Activated CD4-positive, alpha-beta T cell treated with anti-CD3 and anti-CD28 coated beads, Interleukin-2, amount 10 ng/mL, durations not matched to agents 7 days and 5 days (primary cell): ENCODE data around the gene NFKBIZ. TPM values are rescaled to one million over a fixed set of nuclear protein-coding genes. Genes with fewer than 3 reads are reported as not detected.

Experiments
- CTCF ChIA-PET: fragments of 350-600 bp; sonication (Branson Sonifier 250); formaldehyde crosslinking; loops from one replicate; lab custom pipeline; 2021; ENCODE audit warnings: antibody characterized with exemption; lab: Charles Lee
- POLR2A ChIA-PET: fragments of 350-600 bp; sonication (Branson Sonifier 250); formaldehyde crosslinking; loops from one replicate; lab custom pipeline; 2021; ENCODE audit warnings: antibody characterized with exemption; lab: Charles Lee
- DNase-seq: peaks from one replicate; pipeline ENCODE4 v3.0.0-alpha.2; 2020
- H3K27ac Mint-ChIP-seq: one replicate; pipeline ENCODE4 v1.8.0; 2021; ENCODE audit warnings: mild to moderate bottlenecking, moderate library complexity, mixed read lengths
- H3K27me3 Mint-ChIP-seq: one replicate; pipeline ENCODE4 v1.8.0; 2021; ENCODE audit warnings: mixed read lengths
- H3K36me3 Mint-ChIP-seq: one replicate; pipeline ENCODE4 v1.8.0; 2021; ENCODE audit warnings: low read depth, mixed read lengths
- H3K4me1 Mint-ChIP-seq: one replicate; pipeline ENCODE4 v1.8.0; 2021; ENCODE audit warnings: mixed read lengths
- H3K4me3 Mint-ChIP-seq: one replicate; pipeline ENCODE4 v1.8.0; 2021; ENCODE audit warnings: mild to moderate bottlenecking, moderate library complexity, mixed read lengths
- H3K9me3 Mint-ChIP-seq: one replicate; pipeline ENCODE4 v1.8.0; 2021; ENCODE audit warnings: mixed read lengths
- total RNA-seq, 2 experiments: library from RNA; stranded (reverse); gene quantifications; one replicate each; pipeline ENCODE4 v1.2.3, GENCODE V29; 2021

NFKBIZ gene
- total RNA-seq, 2 experiments from 2014 or later, result 33.7 to 37.7 TPM

DNA sequence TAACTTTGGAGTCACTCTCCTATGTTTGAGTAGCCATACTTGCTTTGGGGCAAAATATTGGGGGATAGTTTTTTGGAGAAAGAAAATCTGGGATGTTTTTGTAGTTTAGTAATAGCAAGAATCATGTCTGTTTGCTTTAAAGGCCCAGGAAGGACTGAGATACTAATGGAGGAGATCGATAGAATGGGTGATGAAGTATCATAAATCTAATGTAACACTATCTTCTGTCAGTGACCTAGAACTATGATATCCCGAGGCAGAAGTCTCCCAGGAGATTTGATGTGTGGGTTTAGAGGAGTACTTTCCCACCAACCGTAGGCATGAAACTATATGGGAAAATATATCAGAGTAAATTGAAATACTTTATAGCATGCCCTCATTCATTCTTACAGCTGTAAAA lies 21.0 kb upstream of the NFKBIZ start:
- H3K9me3 Mint-ChIP-seq, result no peaks in the 10 kb centered on the region
- CTCF ChIA-PET, result interaction anchor here (1.1 to 1.8 kb wide), 6 partner anchors 12 to 23 kb away, joined by 3 to 8 read pairs (median 4); partner anchors contain the start of gene NFKBIZ
- peaks cover 12% of the 10 kb centered on the region for H3K36me3 Mint-ChIP-seq
- H3K4me1 Mint-ChIP-seq, result peaks cover 62% of the 10 kb centered on the region
- no peaks in the 10 kb centered on the region for H3K27me3 Mint-ChIP-seq
- peak overlapping the region; percentile 97 for H3K27ac Mint-ChIP-seq
- no peak for DNase-seq
- H3K4me3 Mint-ChIP-seq, result peak overlapping the region; percentile 85
- POLR2A ChIA-PET, result interaction anchor here (0.6 to 1.0 kb wide), 4 partner anchors 21 to 472 kb away, joined by 3 to 5 read pairs (median 4); partner anchors contain the start of gene NFKBIZ

DNA sequence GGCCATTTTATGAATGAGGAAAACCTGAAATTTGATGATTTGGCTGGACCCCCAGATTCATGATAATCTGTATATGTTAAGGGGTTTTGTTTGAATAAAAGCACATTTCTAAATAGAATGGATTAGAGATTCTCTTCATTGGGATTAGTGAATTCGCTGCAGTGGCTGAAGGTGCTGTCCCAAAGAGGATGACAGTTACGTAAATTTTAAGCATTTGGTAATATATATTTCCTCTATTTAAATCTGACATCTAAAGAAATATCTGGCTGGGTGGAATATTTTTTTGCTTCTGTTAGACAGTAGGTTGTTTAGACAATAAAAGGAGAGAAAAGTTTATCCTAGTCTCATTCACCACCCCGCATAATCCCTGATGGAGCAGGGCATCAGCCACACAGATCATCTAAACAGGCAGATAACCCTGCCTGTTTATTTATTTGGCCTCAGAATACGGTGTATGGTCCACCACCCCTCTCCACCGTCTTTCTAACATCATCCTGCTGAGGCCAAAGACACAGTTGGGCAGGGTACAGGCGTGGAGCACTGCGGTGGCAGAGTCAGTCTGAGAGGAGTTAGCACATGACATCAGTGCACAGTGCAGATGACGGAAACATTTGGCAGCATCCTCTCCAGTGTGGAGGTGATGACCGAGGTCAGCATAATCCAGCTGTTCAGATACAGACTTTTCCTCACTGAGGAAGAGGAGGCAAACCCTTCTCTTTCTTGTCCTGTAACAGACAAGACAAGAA lies 20.4 kb upstream of the NFKBIZ start:
- H3K27me3 Mint-ChIP-seq, result no peaks in the 10 kb centered on the region

DNA sequence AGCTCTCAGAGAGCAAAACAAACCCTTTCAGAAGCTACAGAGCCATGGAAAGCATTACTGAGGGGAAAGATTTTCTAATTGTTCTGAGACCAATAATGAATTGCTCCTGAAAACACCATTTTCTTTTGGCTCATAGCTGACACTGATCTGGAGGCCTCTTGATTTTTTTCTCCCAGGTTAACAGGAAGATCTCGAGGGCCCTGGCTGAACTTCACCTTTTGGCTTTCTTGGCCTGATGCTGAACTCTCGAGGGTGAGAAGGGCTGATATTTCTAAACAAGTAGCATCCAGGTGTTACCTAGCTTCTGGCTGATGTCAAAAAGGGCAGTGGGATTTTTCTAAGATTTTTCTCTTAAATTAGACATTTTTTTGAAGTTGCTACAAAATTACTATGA lies 19.9 kb upstream of the NFKBIZ start:
- Mint-ChIP-seq H3K4me3 (peak overlapping the region; percentile 85), H3K36me3 (peaks cover 14% of the 10 kb centered on the region), H3K27ac (peak overlapping the region; percentile 97), H3K9me3 (no peaks in the 10 kb centered on the region), H3K27me3 (no peaks in the 10 kb centered on the region), H3K4me1 (peaks cover 71% of the 10 kb centered on the region)
- POLR2A ChIA-PET, result interaction anchor here (0.9 kb wide), 1 partner anchor 10 kb away, joined by 4 read pairs; no protein-coding TSS in a partner anchor
- CTCF ChIA-PET, result interaction anchor here (0.8 to 1.8 kb wide), 7 partner anchors 9 to 400 kb away, joined by 3 to 5 read pairs (median 4); partner anchors contain the start of gene NFKBIZ
- no peak for DNase-seq

More for the DNA sequence above, 20.4 kb upstream of the NFKBIZ start:
- Mint-ChIP-seq H3K4me3 (peak overlapping the region; percentile 85), H3K4me1 (peaks cover 67% of the 10 kb centered on the region), H3K36me3 (peaks cover 12% of the 10 kb centered on the region), H3K27ac (peak overlapping the region; percentile 97), H3K9me3 (no peaks in the 10 kb centered on the region)
- CTCF ChIA-PET, result interaction anchor here (0.8 to 1.8 kb wide), 6 partner anchors 9 to 400 kb away, joined by 3 to 5 read pairs (median 4); no protein-coding TSS in a partner anchor
- DNase-seq, result peak; percentile 48
- POLR2A ChIA-PET, result interaction anchor here (0.9 kb wide), 1 partner anchor 10 kb away, joined by 4 read pairs; no protein-coding TSS in a partner anchor

DNA sequence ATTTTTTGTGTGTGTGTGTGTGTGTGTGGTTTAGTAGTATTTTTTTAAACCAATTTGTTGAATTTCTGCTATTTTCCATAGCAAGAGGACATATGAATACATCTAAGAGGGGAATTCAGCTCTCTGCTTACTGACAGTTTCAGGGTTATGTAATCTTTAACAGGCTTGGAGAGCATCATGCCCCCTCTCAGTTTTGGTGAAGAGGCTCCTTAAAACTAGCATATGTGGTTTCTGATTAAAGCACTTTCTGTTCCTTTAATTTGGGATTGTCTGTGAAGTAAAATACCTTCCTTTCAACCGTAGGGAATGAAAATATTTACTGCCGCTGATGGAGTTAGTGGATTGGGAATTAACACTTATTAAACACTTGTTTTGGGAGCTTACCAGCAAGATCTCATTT lies 19.4 kb upstream of the NFKBIZ start:
- ChIA-PET POLR2A (no interaction called here), CTCF (interaction anchor here (0.8 to 1.8 kb wide), 7 partner anchors 8 to 399 kb away, joined by 3 to 5 read pairs (median 4); partner anchors contain the start of gene NFKBIZ)
- Mint-ChIP-seq H3K4me1 (peaks cover 73% of the 10 kb centered on the region), H3K27ac (no peak overlapping the region), H3K9me3 (no peaks in the 10 kb centered on the region), H3K36me3 (peaks cover 14% of the 10 kb centered on the region), H3K27me3 (no peaks in the 10 kb centered on the region), H3K4me3 (no peak overlapping the region)
- no peak for DNase-seq

DNA sequence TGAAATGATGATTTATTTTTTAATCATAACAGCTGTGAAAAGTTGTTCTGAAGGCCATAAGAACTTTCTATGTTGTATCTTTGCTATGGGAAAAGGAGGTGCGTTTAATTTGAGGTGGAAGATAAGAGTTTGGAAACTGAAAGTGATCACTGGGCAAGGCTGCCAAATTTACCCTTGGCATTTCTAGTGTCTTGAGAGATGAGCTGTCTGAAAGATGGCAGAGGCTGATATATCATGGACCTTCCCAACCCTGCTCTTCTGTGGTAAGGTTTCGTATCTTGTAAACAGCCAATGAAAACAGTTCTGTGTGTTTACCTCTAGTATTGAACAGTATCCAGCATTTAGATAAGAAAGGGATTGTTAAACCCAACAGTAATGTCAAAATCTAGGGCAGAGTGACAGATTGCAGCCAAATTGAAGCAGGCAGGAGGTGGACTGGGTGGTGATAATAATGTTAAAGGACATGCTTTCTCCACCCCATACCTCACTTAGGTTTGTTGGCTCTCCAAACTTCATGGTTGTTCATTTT lies 15.8 kb upstream of the NFKBIZ start:
- H3K9me3 Mint-ChIP-seq, result no peaks in the 10 kb centered on the region
- no peak overlapping the region for H3K4me3 Mint-ChIP-seq
- peaks cover 16% of the 10 kb centered on the region for H3K36me3 Mint-ChIP-seq
- CTCF ChIA-PET, result interaction anchor here (1.0 to 2.0 kb wide), 5 partner anchors 10 to 115 kb away, joined by 3 to 8 read pairs (median 3); no protein-coding TSS in a partner anchor
- DNase-seq, result no peak
- POLR2A ChIA-PET, result no interaction called here
- H3K27me3 Mint-ChIP-seq, result no peaks in the 10 kb centered on the region
- peaks cover 56% of the 10 kb centered on the region for H3K4me1 Mint-ChIP-seq
- H3K27ac Mint-ChIP-seq, result peak overlapping the region; percentile 32

DNA sequence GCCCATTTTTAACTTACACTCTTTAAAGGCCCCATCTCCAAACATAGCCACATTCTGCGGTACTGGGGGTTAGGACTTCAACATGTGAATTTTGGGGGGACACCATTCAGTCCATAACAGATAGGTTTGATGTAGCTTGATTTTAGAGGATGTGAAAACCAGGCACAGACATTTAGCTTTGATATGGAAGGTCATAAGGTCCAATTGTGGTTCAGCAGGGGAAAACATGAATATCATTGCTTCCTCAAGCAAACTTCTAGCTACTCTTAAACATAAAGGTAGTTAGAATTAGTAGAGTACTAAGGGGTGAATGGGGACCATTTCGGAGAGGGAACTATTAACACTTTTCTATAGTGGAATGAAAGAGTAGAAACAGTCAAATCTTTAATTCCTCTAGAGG lies 13.6 kb upstream of the NFKBIZ start:
- CTCF ChIA-PET, result interaction anchor here (0.6 to 1.5 kb wide), 4 partner anchors 8 to 713 kb away, joined by 3 read pairs; no protein-coding TSS in a partner anchor
- DNase-seq, result no peak
- H3K9me3 Mint-ChIP-seq, result no peaks in the 10 kb centered on the region
- H3K27me3 Mint-ChIP-seq, result no peaks in the 10 kb centered on the region
- H3K4me3 Mint-ChIP-seq, result no peak overlapping the region
- POLR2A ChIA-PET, result no interaction called here
- peaks cover 36% of the 10 kb centered on the region for H3K4me1 Mint-ChIP-seq
- no peak overlapping the region for H3K27ac Mint-ChIP-seq
- H3K36me3 Mint-ChIP-seq, result peaks cover 16% of the 10 kb centered on the region

DNA sequence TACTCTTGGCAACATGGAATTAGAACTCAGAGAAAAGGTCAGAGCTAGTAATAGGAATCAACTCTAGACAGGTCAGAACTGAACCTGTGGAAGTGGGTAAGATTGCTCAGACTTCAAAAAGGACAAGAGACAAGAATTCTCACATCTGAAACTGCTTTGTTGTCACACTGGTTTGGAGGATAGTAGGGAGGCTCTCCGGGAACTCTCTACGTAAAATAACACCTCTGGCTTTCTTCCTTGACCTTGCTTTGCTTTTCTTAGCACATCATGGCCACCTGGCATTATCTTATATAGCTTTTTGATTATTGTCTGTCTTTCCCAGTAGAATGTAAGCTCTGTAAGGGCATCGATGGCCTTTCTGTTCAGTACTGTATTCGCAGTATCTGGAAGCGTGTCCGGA lies 13.2 kb upstream of the NFKBIZ start:
- no peak overlapping the region for H3K4me3 Mint-ChIP-seq
- H3K36me3 Mint-ChIP-seq, result peaks cover 16% of the 10 kb centered on the region
- H3K9me3 Mint-ChIP-seq, result no peaks in the 10 kb centered on the region
- peaks cover 33% of the 10 kb centered on the region for H3K4me1 Mint-ChIP-seq
- DNase-seq, result no peak
- ChIA-PET CTCF (interaction anchor here (1.3 to 1.5 kb wide), 2 partner anchors 9 to 25 kb away, joined by 3 read pairs; no protein-coding TSS in a partner anchor), POLR2A (interaction anchor here (0.6 kb wide), 1 partner anchor 242 kb away, joined by 4 read pairs; no protein-coding TSS in a partner anchor)
- no peaks in the 10 kb centered on the region for H3K27me3 Mint-ChIP-seq
- H3K27ac Mint-ChIP-seq, result no peak overlapping the region

DNA sequence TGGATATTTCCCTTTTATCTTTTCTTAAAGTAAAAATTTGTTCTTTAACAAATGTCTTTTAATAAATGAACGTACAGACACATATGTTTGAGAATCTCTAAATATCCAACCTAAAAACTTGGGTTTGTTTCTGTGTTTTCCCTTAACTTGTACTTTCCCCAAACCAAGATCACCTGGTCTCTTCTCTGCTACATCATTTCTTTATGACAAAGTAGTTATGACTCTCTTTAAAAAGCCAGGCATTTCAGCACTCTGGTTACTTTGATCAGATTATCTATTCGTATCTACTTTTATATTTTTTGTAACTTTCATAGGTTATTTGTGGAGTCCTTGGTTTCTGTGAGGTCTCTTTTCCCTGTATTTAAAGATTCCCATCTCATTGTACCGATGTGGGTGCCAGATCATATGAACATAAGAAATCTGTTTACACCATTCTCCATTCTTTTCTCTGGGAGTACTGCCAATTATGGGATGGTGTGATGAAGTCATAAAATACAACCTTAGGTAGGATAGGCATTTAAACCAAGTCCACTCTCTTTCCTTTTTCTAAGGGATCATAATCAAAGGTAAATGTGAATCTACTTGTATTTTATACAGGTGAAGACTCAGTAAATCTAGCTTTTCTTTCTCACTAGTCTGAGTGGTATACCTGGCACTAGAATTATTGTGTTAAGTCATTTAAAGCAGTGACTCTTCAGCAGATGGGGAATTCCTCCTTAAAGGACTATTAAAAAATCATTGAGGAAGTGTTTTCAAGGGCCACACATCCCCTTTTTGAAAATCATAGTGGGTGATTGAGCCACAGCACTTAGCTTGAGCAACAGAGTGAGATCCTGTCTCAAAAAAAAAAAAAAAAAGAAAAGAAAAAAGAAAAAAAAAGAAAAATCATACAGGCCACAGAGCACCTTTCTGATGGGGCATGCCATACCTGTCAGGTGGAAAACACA lies 12.4 kb upstream of the NFKBIZ start:
- no peak for DNase-seq
- ChIA-PET POLR2A (interaction anchor here (0.6 kb wide), 2 partner anchors 12 to 242 kb away, joined by 3 to 4 read pairs; partner anchors contain the start of gene NFKBIZ), CTCF (interaction anchor here (0.6 kb wide), 1 partner anchor 35 kb away, joined by 4 read pairs; no protein-coding TSS in a partner anchor)
- H3K36me3 Mint-ChIP-seq, result peaks cover 14% of the 10 kb centered on the region
- no peak overlapping the region for H3K4me3 Mint-ChIP-seq
- H3K9me3 Mint-ChIP-seq, result peaks cover 2% of the 10 kb centered on the region
- H3K4me1 Mint-ChIP-seq, result peaks cover 27% of the 10 kb centered on the region
- no peak overlapping the region for H3K27ac Mint-ChIP-seq
- no peaks in the 10 kb centered on the region for H3K27me3 Mint-ChIP-seq

DNA sequence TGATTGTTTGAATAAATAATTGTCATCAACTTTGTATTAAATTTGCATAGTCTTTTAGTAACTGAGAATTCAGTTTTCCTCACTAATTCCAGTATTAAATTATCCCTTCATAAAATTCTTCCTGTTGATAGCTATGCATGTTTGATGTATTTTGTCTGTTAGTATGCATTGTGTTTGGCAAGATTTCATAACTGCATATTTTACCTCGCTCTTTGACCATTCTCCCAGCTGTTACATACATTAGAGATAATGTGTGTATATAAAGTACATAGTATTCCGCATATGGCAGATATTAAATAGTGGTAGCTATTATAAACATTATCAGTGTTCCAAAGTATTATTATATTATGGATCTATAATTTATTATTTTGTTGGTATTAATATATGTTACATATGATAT lies 10.6 kb upstream of the NFKBIZ start:
- POLR2A ChIA-PET, result interaction anchor here (1.4 kb wide), 1 partner anchor 9 kb away, joined by 4 read pairs; no protein-coding TSS in a partner anchor
- Mint-ChIP-seq H3K27me3 (no peaks in the 10 kb centered on the region), H3K4me1 (peaks cover 12% of the 10 kb centered on the region), H3K9me3 (peaks cover 7% of the 10 kb centered on the region), H3K36me3 (peaks cover 17% of the 10 kb centered on the region), H3K4me3 (no peak overlapping the region), H3K27ac (no peak overlapping the region)
- CTCF ChIA-PET, result interaction anchor here (0.9 to 1.2 kb wide), 3 partner anchors 9 to 307 kb away, joined by 3 to 5 read pairs (median 5); no protein-coding TSS in a partner anchor
- no peak for DNase-seq

DNA sequence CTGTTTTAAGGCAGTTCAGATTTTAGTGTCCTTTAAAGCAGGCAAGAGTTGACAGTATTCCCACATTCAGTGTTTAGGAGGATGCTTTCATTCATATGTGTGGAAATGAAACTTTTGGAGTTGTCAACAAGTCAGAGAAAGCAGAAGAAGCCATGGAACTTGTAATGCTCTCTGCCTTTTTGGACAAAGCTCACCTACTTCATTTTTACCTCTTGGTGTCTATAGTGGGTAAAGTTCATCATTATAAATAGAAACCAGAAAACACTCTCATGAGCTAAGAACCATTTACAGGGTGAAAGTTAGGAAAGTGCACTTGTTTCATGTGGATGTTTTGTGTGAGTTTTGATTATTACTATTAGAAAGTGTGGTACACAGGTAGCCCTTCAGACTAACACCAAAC lies 9.2 kb upstream of the NFKBIZ start:
- peaks cover 1% of the 10 kb centered on the region for H3K4me1 Mint-ChIP-seq
- H3K9me3 Mint-ChIP-seq, result peaks cover 7% of the 10 kb centered on the region
- no peak overlapping the region for H3K27ac Mint-ChIP-seq
- H3K27me3 Mint-ChIP-seq, result no peaks in the 10 kb centered on the region
- no peak overlapping the region for H3K4me3 Mint-ChIP-seq
- DNase-seq, result no peak
- ChIA-PET CTCF (no interaction called here), POLR2A (no interaction called here)
- H3K36me3 Mint-ChIP-seq, result peaks cover 14% of the 10 kb centered on the region

DNA sequence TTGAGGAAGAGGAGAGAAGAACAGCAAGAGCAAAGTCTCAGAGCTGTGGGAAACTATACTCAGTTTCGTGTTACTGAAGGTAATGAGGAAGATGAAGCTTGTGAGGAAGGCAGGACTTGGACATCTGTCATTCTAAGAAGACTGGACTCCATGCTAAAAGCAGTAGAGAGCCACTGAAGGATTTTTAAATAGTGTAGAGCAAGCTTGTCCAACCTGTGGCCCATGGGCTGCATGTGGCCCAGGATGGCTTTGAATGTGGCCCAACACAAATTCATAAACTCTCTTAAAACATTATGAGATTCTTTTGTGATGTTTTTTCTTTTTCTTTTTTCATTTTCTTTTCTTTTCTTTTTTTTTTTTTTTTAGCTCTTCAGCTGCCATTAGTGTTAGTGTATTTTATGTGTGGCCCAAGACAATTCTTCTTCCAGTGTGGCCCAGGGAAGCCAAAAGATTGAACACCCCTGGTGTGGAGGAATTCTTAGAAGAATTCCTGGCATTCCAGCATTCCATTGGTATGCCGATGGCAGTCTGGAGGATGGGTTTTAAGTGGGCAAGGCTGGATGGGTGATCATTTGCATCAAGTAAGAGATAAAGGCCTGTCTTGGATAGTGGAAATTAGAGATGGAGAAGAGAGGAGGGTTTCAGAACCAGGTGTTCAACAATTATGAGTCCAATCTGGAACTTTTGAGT lies 6.9 kb upstream of the NFKBIZ start:
- no peak for DNase-seq
- no peaks in the 10 kb centered on the region for H3K27me3 Mint-ChIP-seq
- H3K9me3 Mint-ChIP-seq, result peaks cover 9% of the 10 kb centered on the region
- H3K36me3 Mint-ChIP-seq, result peaks cover 17% of the 10 kb centered on the region
- peaks cover 1% of the 10 kb centered on the region for H3K4me1 Mint-ChIP-seq
- CTCF ChIA-PET, result interaction anchor here (0.8 to 1.8 kb wide), 3 partner anchors 9 to 12 kb away, joined by 3 to 4 read pairs (median 3); no protein-coding TSS in a partner anchor
- POLR2A ChIA-PET, result no interaction called here
- H3K27ac Mint-ChIP-seq, result no peak overlapping the region
- no peak overlapping the region for H3K4me3 Mint-ChIP-seq
